ENCODE results near the gene NAA40.

Gene NAA40

DNA sequence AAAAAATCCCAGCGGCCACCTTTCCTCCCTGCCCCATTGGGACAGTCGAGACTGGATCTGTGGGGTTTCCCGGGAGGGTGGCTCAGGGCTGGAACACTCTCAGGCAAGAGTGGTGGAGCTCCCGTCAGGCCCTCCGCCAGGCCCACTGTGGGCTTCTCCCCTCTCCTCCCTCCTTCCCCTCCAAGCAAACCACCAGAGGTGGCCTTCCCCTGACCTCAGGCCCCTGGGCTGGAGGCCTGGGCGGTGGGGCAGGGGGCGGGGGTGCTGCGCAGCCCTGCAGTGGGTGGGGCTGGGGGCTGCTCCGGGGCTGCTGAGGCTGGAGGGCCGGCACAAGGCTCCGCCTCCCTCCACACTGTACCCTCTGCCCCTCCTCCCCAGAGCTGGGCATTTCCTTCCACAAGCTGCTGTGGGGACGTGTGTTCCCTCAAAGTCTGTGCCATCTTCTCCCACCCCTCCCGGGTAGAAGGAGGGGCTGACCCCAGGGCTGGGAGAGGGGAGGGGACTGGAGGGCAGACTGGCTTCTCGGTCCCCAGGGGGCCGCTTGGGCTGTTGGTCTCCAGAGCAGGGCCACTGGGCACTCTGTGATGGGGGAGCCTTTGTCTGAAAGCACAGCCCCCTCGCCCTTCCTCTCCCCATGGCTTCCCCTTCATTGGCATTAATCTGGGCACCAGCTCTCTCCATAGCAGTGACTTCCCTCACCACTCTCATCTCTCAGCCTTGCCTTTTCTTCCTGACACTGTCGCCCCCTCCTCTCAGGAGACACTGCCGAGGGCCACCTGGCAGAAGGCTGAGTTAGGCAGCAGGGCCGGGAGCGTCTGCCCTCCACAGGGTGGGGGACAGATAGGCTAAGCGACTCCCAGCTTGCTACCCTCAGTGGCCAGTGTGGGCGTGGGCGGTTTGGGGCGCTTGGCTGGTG, 29.0 kb upstream of the NAA40 start:
- H3K4me1 ChIP-seq: peaks cover 70 to 88% (median 80%) of the 10 kb centered on the region in 10 experiments

DNA sequence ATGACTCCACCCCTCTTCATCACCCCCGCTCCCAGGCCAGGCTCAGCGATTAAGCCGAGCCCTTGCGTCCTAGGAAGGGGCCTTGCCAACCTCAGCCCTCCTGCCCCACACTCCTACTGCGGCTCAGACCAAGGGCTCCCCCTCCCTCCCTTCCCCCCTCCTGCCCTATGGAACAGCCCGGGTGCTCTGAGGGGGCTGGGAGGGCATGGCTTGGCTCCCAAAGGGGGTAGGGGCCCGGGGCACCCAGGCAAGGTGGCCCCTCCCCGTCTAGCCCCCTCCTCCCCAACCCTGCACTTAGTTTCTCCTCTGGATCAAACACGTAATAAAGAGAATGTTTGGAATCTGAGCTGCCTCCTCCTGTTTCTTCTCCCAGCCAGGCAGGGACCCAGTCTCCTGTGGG, 28.1 kb upstream of the NAA40 start:
- Histone ChIP-seq H3K9me3 (replicated peaks in 1 of 11) (no peaks in the 10 kb centered on the region), H3K36me3 (peaks cover 17 to 59% (median 36%) of the 10 kb centered on the region in 11 experiments), H3K4me2 (peak overlapping the region; percentile 85 to 96 (median 90)), H3K27me3 (no peaks in the 10 kb centered on the region), H3K4me1 (peaks cover 71 to 90% (median 83%) of the 10 kb centered on the region in 10 experiments), H3K27ac (peak overlapping the region in 6 of 11 experiments; percentile 43 to 75 (median 64); a peak in 11 of 22 replicates), H3K4me3 (no peak overlapping the region), H3K9ac (peak overlapping the region in 9 of 11 experiments; percentile 21 to 70 (median 62); a peak in 15 of 22 replicates), H4K20me1 (peaks cover 26 to 85% (median 51%) of the 10 kb centered on the region in 11 experiments)
- no peak for TF ChIP-seq Cebpa-rat (IDR thresholded peaks at IDR 0.05)

More for the DNA sequence above, 29.0 kb upstream of the NAA40 start:
- Histone ChIP-seq H3K9me3 (replicated peaks in 1 of 11) (no peaks in the 10 kb centered on the region), H3K4me2 (peak overlapping the region; percentile 85 to 96 (median 90)), H4K20me1 (peaks cover 26 to 85% (median 52%) of the 10 kb centered on the region in 11 experiments), H3K4me3 (peak overlapping the region in 8 of 10 experiments; percentile 12 to 53 (median 34); a peak in 9 of 20 replicates), H3K27ac (peak overlapping the region in 10 of 11 experiments; percentile 25 to 75 (median 64); a peak in 19 of 22 replicates), H3K9ac (peak overlapping the region; percentile 27 to 70 (median 63); a peak in 18 of 22 replicates), H3K36me3 (peaks cover 23 to 65% (median 42%) of the 10 kb centered on the region in 11 experiments), H3K27me3 (no peaks in the 10 kb centered on the region)
- no peak for TF ChIP-seq Cebpa-rat (IDR thresholded peaks at IDR 0.05)

DNA sequence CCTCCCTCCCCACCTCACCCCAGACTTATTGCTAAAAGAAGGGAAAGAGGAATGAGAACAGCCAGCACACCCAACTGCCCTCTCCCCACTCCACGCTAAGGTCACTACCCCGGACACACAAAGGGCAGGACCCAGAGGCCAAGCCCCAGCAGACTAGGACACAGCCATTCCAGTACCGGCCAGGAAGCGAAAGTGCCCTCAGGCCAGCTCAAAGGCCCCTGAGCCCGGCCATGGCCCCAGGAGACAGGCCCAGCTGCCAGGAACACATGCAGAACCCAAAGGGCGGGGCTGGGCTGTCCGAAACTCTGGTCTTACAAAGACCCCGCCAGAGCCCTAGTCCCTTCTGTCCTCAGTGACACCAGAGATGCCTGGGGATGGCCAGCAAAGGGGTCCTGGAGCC, 27.4 kb upstream of the NAA40 start:
- Histone ChIP-seq H3K9ac (peak overlapping the region in 10 of 11 experiments; percentile 35 to 70 (median 56); a peak in 15 of 22 replicates), H4K20me1 (peaks cover 26 to 84% (median 57%) of the 10 kb centered on the region in 11 experiments), H3K9me3 (replicated peaks in 1 of 11) (no peaks in the 10 kb centered on the region), H3K36me3 (peaks cover 12 to 54% (median 30%) of the 10 kb centered on the region in 11 experiments), H3K4me2 (peak overlapping the region; percentile 85 to 96 (median 90)), H3K27me3 (no peaks in the 10 kb centered on the region), H3K4me3 (no peak overlapping the region), H3K4me1 (peaks cover 69 to 90% (median 80%) of the 10 kb centered on the region in 10 experiments), H3K27ac (peak overlapping the region in 4 of 11 experiments; percentile 30 to 55 (median 42); a peak in 5 of 22 replicates)
- no peak for TF ChIP-seq Cebpa-rat (IDR thresholded peaks at IDR 0.05)

DNA sequence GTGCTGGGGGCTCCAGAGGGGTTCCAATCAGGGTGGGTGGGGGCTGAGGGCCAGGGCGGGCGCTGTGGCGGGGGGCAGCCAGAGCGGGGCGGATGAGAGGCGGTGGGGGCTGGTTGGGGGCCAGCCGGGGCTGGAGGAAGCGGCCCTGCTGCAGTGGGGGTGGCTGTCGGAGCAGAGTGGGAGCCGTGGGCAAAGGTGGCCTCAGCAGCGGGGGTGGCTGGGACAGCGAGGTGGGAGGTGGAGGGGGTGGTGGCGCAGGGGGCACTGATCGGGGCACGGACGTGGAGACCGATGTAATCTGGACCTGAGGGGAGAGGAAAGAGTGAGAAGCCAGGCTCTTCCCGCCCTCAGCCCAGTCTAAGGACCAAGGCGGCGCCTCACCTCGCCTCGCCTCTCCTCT, 26.9 kb upstream of the NAA40 start:
- peak overlapping the region in 8 of 11 experiments; percentile 88 to 92 (median 90); a peak in 7 of 22 replicates for H3K4me2 ChIP-seq
- no peak for TF ChIP-seq Cebpa-rat (IDR thresholded peaks at IDR 0.05)
- peaks cover 12 to 52% (median 29%) of the 10 kb centered on the region in 11 experiments for H3K36me3 ChIP-seq
- no peak overlapping the region for H3K4me3 ChIP-seq
- peaks cover 26 to 82% (median 55%) of the 10 kb centered on the region in 11 experiments for H4K20me1 ChIP-seq
- H3K4me1 ChIP-seq: peaks cover 66 to 89% (median 77%) of the 10 kb centered on the region in 10 experiments
- no peaks in the 10 kb centered on the region for H3K27me3 ChIP-seq
- H3K9ac ChIP-seq: peak overlapping the region in 3 of 11 experiments; percentile 48 to 59 (median 58); a peak in 5 of 22 replicates
- H3K27ac ChIP-seq: peak overlapping the region in 2 of 11 experiments; percentile 38 to 55; a peak in 2 of 22 replicates
- no peaks in the 10 kb centered on the region for H3K9me3 ChIP-seq (replicated peaks in 1 of 11)

DNA sequence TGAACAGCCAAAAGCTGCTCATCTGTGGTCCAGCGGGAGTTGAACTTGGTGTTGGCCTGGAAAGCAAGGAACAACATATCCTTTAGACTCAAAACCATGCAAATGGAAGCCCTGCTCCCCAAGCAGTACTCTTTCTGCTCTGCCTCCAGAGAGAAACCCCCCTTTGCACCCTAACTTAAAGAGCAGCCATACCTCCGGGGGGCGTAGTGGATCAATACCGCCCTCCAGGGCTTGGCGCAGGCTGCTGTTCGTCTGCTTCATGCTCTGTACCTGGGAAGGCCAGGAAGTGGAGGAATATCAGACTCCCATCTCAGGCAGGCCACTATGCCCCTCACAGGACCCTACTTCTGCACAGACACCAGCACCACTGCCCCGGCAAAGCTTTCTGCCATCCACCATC, 26.1 kb upstream of the NAA40 start:
- no peak overlapping the region for H3K27ac ChIP-seq
- H3K4me1 ChIP-seq: peaks cover 63 to 86% (median 75%) of the 10 kb centered on the region in 10 experiments
- H3K9me3 ChIP-seq (replicated peaks in 1 of 11): no peaks in the 10 kb centered on the region
- H3K36me3 ChIP-seq: peaks cover 12 to 43% (median 27%) of the 10 kb centered on the region in 11 experiments
- H3K4me3 ChIP-seq: no peak overlapping the region
- H3K9ac ChIP-seq: no peak overlapping the region
- 0 out of 22 replicates have a peak overlapping the region, but pooled peaks of 2 of the 11 experiments have one; percentile 2 to 8 for H3K4me2 ChIP-seq
- H4K20me1 ChIP-seq: peaks cover 23 to 74% (median 47%) of the 10 kb centered on the region in 11 experiments
- no peak for TF ChIP-seq Cebpa-rat (IDR thresholded peaks at IDR 0.05)
- H3K27me3 ChIP-seq: no peaks in the 10 kb centered on the region

DNA sequence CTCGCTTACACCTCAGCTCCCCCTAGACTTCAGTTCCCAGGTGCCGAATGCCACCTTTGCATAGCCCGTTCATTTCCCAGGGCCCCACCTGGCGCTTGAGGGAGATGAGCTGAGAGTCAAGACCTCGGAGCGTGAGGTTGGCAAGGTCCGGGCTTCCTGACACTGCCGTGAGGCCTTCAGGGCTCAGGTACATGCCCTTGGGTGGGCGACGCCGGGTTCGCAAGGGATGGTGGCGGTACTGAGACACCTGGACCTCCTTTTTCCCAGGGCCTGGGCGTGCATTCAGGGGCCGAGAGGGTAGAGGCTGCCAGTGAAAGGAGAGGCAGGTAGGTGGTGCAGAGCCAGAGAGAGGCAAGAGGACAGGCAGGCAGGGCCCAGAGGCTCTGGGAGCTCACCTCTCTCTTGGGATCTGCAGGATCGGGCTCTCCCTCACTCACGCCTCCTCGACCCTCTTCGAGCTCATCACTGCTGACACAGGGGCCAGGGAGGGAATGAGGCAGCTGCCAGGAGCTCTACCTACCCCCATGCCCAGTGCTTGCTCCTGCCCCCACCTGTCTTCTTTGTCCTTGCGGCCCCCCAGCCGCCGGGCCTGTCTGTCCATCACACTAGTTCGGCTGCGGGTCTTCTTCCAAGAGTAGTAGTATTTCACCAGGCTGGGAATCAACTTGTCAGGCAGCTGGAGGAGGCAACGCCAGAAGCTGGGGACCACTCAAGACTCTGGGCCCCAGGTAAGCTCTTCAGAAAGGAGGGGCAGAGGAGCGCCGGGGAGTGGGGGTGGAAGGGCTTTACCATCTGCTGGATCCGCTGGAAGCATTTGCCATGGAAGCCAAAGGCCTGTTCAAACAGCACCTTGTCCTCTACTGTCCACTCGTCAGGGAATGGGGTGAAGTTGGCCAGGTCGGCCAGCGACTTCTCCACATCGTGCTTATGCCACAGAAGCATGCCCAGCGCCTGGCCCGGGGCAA, 24.7 kb upstream of the NAA40 start:
- peak overlapping the region in 1 of 10 experiments; percentile 76; a peak in 3 of 20 replicates for H3K4me3 ChIP-seq
- no peaks in the 10 kb centered on the region for H3K27me3 ChIP-seq
- peaks cover 9 to 59% (median 33%) of the 10 kb centered on the region in 11 experiments; a peak in 20 of 22 replicates for H4K20me1 ChIP-seq
- peak overlapping the region in 3 of 11 experiments; percentile 72 to 86 (median 81); a peak in 4 of 22 replicates for H3K9ac ChIP-seq
- peaks cover 63 to 86% (median 75%) of the 10 kb centered on the region in 10 experiments for H3K4me1 ChIP-seq
- no peak for TF ChIP-seq Cebpa-rat (IDR thresholded peaks at IDR 0.05)
- no peak overlapping the region for H3K27ac ChIP-seq
- peaks cover 2 to 30% (median 23%) of the 10 kb centered on the region in 11 experiments; a peak in 20 of 22 replicates for H3K36me3 ChIP-seq
- no peaks in the 10 kb centered on the region for H3K9me3 ChIP-seq (replicated peaks in 1 of 11)
- peak overlapping the region in 9 of 11 experiments; percentile 91 to 100 (median 100); a peak in 17 of 22 replicates for H3K4me2 ChIP-seq

DNA sequence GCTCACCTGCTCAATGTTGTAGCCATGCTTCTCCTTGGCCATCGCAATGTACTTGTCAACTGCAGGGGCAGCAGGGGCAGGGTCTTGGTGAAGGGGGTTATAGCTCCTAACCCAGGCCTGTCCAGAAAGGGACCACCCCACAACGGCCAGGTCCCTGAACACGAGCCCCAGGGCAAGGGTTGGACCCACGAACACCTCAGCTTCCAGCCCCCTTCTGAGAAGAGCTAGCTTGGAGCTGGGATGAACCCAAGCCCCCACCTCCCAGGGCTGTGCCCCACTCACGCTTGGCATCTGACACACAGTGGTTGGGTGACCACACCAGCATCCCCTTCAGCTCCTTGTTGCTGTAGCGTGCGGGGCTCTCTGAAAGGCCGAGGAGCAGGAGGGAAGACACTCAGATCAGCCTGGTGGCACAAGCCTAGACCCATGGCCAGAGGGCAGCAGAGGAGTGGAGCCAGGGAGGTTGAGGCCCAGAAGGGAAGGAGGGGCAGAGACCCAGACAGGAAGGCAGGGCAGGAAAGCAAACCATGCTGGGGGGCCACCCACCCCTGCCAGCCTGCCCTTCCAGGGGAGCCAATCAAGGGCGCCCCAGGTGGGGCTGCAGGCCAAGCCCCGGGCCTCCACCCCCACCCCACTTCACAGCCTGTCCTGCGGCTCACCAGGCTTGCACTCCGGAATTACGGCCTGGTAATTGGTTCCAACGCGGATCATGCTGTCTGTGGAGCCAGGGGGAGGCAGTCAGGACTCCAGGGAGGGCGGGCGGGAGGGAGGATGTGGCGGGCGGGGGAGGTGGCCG, 23.7 kb upstream of the NAA40 start:
- Histone ChIP-seq H3K27me3 (no peaks in the 10 kb centered on the region), H3K9me3 (replicated peaks in 1 of 11) (no peaks in the 10 kb centered on the region), H3K36me3 (peaks cover 0 to 28% (median 22%) of the 10 kb centered on the region in 11 experiments; a peak in 20 of 22 replicates), H3K27ac (peak overlapping the region in 5 of 11 experiments; percentile 4 to 48 (median 30); a peak in 5 of 22 replicates), H3K4me3 (peak overlapping the region in 7 of 10 experiments; percentile 76 to 93 (median 88); a peak in 12 of 20 replicates), H4K20me1 (peaks cover 6 to 50% (median 26%) of the 10 kb centered on the region in 11 experiments; a peak in 19 of 22 replicates), H3K4me1 (peaks cover 60 to 86% (median 75%) of the 10 kb centered on the region in 10 experiments), H3K9ac (peak overlapping the region in 8 of 11 experiments; percentile 16 to 86 (median 66); a peak in 13 of 22 replicates), H3K4me2 (peak overlapping the region; percentile 44 to 100 (median 100))
- no peak for TF ChIP-seq Cebpa-rat (IDR thresholded peaks at IDR 0.05)

Data from BLaER1 treated with 17β-estradiol and CSF1 and Interleukin-3, amounts not matched to agents 10 nM and 100 nM (cell line).